GM18498 (cell line): ENCODE data around the gene ZNRF3.
A peak's percentile ranks its signal among the peaks of the same experiment; 100 is the strongest.
"Not testable (repeated sequence)": the region's sequence is repeated elsewhere in the genome, so short reads cannot be mapped to it uniquely, and the experiment has no call there.

Experiments
- ATAC-seq: cut with Tn5 transposase; IDR thresholded peaks from one replicate; pipeline ENCODE4 v1.9.1; 2021; ENCODE audit warnings: mild to moderate bottlenecking, moderate library complexity; ENCODE audit not compliant: unreplicated experiment

The ZNRF3 gene

DNA sequence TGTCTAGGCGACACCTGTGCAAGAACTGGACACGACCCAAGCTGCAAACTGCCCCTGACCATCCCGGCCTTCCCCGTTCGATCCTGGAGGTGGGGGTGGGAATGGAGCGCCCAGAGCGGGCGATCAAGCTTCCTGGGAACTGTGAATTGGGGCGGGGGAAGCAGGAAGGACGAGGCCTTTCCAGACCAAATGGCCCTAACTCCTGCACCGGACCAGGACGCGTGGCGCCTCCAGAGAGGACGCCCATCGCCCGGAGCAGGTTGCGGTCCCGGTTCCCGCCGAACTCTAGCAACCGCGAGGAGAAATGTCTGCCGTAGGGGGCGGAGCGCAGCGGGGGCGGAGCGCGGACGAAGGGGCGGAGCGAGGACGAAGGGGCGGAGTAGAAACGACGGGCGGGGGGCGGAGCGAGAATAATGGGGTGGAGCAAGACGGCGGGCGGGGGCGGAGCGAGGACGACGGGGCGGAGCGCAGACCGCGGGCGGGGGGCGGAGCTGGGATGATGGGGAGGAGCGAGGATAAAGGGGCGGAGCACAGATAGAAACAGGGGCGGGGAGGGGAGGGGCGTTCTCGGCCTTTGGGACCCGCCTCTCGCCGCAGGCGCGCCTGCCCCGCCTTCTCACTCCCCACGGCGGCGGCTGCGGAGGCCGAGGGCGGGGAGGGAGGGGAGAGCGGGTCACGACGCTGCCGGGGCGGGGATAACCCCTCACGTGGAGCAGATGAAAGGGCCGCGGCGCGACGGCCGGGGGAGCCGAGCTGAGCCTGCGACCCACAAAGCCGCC, at the start of gene ZNRF3:
TSS of gene ZNRF3 (plus strand) at position 695 of the 779 bp plus-strand sequence. CDS start 195 bp downstream, outside the sequence.
- ATAC-seq, result peak; percentile 62

DNA sequence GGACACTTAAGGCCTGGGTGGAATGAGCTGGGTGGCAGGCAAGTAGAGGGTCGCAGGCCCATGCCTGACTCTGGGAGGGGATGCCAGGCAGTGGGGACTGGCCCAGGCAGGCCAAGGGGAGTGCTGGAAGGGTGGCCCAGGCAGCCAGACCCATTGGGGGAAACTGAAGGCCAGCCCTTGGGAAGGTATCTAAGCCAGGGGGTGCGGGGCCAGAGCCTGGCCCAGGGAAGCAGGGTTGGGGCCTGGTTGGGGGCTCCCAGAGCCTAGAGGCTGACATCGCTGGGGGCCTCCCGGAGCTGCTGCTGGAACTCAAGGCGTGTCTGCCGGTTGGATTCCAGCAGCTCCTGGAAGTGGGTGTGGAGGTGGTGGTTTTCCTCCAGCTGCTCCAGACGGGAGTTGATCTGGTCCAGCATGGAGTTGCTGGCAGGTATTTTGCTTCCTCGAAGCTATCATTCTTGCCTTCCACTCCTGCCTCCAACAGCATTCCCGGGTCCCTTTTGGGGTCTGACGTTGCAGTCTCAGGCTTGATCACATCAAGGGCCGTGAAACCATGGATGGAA, 47.7 kb upstream of the ZNRF3 start:
- no peak for ATAC-seq

DNA sequence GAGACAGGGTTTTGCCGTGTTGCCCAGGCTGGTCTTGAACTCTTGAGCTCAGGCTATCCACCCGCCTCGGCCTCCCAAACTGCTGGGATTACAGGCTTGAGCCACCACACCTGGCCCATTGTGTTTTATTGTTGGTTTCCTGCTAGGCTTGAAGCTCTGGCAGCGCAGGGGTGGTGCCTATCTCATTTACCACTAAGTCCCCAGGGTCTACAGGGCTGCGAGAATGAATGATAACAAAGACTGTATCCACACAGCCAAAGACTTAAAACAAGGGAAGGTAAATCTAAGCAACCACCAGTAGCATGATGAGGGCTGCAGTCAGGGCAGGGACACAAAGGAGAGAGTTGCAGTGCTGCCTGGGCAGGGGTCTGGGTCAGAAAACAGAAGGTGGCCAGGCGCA, 45.7 kb upstream of the ZNRF3 start:
- ATAC-seq, result no peak

GRCh38 chr22:28838971-28839370, 44.4 kb upstream of the ZNRF3 start:
- no peak for ATAC-seq

GRCh38 chr22:28841111-28841510, 42.3 kb upstream of the ZNRF3 start:
- ATAC-seq, result no peak

DNA sequence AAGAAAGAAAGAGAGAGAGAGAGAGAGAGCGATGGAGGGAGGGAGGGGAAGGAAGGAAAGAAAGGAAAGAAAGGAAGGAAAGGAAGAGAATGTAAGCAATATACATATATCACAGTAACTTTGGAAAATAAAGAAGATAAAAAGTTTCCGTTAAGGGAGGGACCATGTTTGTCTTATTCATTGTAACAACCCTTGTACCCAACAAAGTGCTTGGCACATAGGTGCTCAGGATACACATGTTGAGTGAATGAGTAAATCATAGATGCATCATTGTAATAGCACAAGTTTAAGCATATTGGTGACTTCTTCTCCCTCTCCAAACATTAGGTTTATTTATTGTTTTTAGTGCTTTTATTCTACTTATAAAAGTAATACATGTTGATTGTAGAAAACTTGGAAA, 39.7 kb upstream of the ZNRF3 start:
- no peak for ATAC-seq

- not testable (repeated sequence) for ATAC-seq
These were observed 39.1 kb upstream of the ZNRF3 start for GRCh38 chr22:28844277-28844676.

- no peak for ATAC-seq
These were observed 36.4 kb upstream of the ZNRF3 start for GRCh38 chr22:28846994-28847393.

GRCh38 chr22:28855355-28856094, 27.8 kb upstream of the ZNRF3 start:
- ATAC-seq, result no peak

DNA sequence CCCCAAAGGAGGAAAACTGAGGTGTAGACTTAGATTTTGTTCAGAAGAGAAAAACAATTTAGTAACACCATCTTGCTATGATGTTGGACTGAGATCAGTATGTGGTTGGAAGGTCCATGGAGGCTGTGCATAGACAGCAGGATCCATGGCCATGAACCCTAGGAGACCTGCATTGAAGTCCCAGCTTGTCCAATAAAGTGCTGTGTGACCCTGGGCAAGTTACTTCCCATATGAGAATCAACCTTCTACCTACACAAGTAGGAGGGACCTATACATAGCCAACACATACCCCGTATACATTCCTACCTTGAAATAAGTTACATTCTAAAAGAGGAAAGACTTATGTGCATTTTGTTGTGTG, 27.3 kb upstream of the ZNRF3 start:
- no peak for ATAC-seq

DNA sequence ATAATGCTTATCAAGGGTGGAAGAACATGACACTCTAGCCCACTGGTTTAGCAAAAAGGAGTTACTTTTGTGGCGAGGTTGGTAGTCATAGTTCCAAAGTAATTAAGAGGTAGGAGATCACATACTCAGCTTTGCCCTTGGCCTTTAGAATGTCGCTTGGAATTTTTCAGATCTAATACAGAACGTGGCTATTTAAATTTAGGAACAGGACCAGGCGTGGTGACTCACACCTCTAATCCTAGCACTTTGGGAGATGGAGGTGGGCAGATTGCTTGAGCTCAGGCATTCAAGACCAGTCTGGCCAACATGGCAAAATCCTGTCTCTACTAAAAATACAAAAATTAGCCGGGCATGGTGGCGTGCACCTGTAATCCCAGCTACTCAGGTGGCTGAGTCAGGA, 26.1 kb upstream of the ZNRF3 start:
- ATAC-seq, result no peak

DNA sequence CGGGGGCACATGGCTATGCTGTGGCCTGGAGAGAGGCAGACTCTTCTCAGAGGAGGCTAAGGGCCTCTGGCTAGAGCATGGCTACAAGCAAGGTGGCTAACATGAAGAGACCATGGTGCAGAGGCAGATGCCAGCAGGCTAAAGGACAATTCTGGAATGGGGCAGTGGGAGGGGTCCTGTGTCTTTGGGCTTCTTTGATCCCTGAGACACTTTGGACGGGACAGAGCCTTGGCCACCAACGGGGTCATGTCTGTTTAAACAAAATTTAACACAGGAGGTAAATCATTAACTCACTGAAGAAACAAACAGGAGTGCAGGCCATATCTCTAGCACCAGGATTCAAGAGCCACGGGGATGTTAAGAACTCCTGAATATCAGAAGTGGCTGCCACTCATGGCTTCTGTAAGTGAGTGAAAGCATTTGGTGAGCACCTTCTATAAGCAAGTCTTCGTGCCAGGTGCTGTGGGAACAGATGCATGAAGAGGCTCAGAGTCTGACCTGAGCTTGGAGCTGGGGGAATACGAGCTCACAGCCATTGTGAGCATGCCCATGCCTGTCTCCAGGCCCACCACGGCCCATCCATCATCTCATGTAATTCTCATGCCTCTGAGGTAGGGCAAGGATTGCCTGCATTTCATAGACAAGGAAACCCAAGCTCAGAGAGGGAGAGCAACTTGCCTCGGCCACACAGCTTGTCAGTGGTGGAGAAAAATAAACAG, 18.3 kb upstream of the ZNRF3 start:
- ATAC-seq, result no peak

DNA sequence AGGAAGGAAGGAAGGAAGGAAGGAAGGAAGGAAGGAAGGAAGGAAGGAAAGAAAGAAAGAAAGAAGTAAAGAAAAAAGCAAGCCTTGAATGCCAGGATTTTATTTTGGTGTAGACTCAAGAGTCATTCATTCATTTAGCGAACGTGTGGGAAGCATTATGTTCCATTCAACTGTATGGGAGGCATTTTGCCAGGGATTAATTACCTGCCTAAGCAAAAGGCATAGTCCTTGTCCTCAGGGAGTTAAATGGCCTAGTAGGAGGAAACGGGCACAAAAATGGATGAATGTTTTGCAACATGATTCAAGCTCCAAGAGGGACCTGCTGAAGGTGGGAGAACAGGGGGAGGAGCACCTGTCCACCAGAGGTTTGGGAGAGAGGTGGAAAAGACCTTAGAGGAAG, 16.2 kb upstream of the ZNRF3 start:
- no peak for ATAC-seq

- ATAC-seq, result not testable (repeated sequence)
These were observed 15.0 kb upstream of the ZNRF3 start for GRCh38 chr22:28868389-28868788.

DNA sequence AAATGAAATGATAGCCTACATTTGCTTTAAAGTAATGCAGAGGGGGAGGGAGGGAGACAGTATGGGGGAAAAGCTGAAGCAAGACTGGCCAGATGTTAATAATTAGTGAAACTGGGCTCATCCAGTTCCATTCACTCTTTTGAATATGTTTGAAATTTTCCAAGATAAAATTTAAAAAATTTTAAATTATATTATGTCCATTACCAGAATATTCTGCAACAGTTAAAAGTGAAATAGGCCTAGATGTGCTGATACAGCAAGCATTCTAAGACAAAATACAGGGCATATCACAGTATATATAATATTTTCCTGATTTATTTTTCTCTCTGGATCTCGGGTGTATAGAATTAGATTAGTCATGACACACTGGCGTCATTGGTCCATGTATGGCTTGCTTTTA, 13.6 kb upstream of the ZNRF3 start:
- ATAC-seq, result no peak

DNA sequence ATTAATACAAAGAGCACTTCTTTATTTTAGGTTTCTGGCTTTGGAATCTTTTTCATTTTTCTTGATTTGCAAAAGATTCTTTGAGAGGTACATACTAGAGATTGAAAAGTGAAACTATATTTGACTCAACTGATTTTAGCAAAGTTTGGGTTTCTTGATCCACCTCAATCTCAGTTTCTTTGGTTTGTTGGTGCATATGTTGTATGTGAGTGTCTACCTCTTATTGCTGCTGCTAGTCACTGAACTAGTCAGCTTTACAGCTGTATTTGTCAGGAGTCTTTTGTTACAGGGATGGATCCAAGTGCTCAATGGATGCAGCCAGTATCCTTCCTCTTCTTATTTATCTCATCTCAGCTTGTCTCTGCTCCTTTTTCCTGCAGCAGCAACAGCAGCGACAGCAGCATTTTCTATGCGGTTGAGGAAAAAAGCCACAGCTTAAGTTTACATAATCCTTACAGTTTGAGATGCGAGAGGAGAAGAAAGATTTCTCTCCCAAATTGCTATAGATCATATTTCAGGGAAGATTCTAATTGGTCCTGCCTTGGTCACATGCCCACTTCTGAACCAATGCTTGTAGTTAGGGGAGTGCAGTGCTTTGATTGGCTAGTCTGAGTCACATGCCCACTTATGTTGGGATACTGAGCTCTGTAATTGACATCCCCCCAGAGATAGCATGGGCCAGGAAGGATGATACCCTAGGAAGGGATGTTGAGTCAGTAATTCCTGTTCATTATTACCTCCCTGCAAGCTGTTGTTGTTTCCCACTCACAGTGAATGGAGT, 10.0 kb upstream of the ZNRF3 start:
- no peak for ATAC-seq

DNA sequence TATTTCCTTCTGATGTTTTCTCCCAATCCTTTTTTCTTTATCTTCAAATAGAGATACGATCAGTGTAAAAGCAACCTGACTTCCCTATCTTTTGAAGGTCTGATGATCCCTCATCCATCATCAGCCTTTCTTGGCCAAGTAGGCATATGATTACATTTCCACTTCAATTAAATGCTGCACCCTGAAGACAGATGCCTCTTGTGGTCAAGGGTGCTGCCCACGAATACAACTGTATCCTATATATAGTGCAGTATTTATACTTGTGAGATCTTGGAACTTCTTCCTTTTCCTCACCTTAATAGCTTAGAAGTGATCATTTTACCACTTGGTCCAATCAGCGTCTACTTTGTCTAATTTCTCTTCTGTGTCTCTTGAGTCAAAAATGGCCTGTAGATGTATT, 9.3 kb upstream of the ZNRF3 start:
- ATAC-seq, result no peak

GRCh38 chr22:28874811-28875320, 8.5 kb upstream of the ZNRF3 start:
- no peak for ATAC-seq

DNA sequence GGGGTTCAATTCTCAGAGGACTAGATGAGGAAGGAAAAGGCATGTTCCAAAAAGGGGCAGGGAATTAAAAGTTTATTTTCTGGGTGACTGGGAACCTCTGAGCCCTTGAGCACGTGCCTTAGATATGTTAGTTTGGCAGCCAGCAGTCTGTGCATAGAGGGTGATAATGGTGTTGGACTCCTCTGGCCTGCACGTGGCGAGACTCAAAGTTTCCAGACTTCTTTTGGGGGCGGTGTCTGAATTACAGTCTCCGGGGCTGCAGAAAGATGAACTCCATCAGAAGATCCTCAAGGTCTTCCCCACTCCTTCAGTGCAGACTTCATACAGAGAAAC, 861 bp upstream of the ZNRF3 start:
- no peak for ATAC-seq

DNA sequence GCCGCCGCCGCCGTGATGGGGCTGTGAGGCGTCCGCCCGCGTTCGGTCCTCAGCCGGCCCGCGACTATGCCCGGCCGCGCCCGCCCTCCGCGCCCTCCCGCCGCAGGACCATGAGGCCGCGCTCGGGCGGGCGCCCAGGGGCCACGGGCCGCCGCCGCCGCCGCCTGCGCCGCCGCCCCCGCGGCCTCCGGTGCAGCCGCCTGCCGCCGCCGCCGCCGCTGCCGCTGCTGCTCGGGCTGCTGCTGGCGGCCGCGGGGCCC, 215 bp downstream of the ZNRF3 start:
- peak; percentile 36 for ATAC-seq
